GM21423 (cell line): Measurements from ENCODE around the gene USP7.
A peak's percentile ranks its signal among the peaks of the same experiment; 100 is the strongest.

Source experiments
- ATAC-seq: cut with Tn5 transposase; IDR thresholded peaks from one replicate; pipeline ENCODE4 v1.9.1; 2021; ENCODE audit warnings: mild to moderate bottlenecking, moderate library complexity; ENCODE audit not compliant: unreplicated experiment

Gene USP7

DNA sequence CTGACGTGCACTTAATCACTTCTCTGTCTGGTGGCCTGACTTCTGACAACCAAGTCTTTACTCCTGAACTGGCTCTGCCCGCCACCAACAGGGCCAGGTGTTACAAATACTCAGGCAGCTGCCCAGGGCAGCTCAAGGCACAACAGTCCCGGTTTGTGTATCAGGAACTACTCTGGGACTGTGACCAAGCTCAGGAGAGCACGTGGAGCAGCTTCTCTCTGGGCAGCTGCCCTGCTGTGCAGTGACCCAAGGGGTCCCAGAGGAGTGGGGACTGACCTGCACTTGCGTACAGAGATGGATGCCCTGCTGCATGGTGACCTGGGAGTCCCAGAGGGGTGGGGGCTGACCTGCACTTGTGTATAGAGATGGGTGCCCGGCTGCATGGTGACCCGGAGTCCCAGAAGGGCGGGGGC, 59.7 kb downstream of the USP7 start:
- no peak for ATAC-seq

DNA sequence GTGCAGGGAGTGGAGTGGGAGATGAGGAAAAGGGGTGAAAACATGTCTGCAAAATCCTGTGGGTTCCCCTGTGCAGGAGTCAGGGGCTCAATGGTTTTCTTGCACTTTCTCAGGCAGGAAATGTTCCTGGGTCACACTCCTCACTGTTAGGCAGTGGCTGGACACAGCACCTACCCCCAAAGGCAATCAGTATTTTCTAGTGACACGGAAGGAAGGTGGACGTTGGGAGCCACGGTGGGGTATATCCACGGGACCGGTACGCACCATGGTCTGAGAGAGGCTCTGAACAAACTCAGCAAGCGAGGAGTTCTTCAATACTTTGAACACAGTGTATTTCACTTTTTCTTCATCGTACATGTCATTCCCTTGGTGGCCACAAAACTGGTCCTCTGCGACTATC, 60.7 kb downstream of the USP7 start:
- no peak for ATAC-seq

DNA sequence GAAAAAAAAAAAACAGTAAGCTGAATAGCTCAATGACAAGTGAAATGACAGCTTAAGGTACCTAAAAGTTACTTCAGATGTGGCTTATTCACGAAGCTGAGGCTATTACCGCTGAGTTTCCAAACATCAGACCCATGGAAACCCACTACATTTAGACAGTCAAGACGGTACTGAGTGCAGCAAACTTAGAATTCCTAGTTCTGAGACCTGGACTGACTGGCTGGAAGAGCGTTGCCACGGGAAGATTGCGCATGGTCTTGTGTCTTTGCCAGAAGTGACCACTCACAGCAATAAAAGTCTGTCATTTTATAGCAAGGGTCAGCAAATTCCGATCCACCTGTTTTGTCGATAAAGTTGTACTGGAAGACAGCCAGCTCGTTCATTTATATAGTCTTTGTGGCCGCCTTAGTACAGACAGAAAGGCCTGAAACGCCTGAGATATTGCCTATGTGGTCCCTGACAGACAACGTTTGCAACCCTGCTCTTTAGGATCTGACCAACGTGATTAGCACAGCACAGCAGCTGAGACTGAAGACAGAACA, 62.3 kb downstream of the USP7 start:
- ATAC-seq = no peak

DNA sequence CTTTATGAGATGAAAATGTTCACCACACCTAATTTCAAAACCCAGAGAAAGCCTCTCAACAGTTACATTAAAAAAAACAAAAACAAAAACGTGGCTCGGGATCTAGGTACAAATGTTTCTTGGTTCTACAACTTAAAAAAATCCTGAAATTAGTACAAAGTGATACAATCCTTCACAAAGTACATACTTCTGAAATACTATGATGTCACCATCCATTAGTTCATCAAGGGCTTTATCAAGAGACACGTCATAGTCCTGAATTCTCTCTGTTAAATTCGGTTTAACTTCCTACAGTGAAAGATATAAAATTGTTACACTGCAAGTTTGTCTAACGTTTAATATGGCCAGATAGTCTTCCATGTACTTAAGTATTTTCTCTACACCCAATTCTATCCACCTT, 63.4 kb downstream of the USP7 start:
- no peak for ATAC-seq

DNA sequence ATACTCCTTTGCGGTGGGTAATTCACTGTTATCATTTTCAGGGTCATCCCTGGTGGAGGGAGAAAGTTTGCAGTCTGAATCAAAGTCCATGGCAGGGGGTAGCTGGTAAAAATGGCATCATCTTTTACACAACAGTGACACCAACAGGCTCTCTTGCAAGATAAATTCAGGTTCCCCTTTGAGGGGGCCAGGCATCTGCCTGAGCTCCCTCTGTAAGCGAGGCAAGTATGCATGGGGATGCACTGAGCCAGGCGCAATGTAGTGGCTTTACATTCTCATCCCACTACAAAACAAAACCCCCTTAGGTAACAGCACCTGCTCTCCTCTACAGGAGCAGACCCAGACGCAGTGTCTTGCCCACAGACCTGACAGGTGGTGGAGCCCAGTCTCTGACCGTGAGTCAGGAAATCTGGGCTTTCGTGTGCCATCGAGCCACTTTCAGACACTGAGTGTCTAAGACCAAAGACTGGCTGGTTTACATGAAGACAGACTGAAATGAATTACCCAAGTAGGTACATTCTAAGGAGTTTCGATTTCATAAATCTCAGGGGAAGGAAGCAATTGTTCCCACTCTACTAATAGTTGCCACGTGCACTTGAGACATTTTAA, 63.9 kb downstream of the USP7 start:
- ATAC-seq = peak; percentile 46

DNA sequence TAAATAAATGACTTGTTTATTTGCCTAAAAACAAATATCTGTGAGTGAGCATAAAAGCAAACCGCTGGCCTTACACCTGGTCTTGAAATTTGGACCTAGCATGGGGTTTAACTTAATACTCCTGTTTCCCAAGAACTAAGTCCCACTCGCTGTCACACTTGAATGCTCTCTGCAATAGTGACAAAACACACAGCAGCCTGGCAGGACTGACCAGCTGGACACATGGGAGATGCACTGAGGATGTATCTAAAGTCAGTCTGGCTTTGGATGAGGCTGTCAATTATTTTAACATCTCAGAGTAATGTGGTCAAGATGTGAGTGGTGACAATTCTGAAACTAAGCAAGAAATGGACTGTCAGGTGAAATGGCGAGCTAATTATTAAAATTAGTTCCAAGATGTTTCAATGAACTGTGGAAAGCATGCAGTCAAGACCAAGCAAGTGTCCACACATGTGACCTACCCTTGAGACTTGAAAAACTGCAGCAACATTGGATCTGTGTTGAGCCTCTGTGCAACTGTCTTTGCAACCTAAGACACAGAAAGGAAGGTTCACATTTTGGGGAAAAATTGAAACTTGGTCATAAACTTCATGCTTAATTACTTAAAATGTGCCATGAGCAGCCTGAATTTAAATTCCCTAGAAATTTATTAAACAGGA, 64.9 kb downstream of the USP7 start:
- no peak for ATAC-seq

DNA sequence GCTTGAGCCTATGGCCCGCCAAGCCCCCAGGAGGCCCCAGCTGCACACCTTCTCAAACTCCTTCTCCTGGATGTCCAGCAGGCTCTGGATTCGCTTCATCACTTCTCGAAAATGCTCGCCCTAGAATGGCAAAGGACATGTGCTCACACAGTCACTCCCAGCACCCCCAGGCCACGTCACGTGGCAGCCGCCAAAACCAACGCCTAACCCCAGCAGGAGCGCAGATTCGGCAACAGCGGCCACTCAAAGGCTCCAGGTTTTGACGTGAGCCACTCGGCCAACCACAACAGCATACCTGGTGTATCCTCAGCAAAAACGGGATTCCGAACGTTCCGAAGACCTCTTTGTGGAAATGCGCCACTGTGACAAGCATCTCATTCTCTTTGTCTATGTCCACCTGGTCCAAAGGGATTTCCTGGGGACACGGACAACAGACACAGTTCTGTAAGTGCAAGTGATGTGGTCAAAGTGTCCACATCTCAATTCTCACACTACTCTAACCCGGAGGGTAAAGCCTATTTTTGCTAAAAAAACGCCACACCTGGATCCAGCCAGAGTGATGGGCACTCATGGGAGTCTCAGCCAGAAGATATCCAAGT, 68.9 kb downstream of the USP7 start:
- no peak for ATAC-seq

DNA sequence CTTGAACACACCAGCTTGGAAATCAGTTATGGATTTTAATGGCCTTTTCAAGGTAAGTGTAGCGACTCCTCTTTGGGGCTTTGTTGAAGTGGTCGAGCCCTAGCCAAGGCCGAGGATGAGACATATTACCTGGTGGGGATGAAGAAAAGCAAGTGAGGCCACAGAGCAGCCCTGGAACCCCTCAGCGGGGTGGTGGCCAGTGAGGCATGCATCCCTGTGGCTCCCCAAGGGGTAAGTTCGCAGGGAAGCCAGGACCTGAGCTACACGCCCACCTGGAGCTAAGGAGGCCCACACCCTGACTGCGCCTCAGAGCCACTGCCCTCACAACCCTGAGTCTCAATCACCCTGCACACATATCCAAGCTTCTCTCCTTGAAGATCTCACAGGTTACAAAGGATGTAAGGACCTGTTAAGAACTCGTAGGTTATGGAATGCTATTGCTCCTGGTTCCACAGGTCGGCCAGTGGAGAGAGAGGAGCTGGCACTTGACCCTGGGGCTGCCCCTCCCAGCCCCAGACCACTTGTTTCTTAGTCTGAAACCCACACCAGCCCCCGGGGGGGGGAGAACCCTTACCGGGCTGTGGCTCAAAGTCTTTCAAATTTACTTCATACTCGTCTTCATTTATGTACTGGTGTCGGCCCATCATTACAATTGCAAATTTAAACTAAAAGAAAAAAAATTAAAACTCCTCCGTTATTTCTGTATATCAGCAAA, 69.6 kb downstream of the USP7 start:
- no peak for ATAC-seq

DNA sequence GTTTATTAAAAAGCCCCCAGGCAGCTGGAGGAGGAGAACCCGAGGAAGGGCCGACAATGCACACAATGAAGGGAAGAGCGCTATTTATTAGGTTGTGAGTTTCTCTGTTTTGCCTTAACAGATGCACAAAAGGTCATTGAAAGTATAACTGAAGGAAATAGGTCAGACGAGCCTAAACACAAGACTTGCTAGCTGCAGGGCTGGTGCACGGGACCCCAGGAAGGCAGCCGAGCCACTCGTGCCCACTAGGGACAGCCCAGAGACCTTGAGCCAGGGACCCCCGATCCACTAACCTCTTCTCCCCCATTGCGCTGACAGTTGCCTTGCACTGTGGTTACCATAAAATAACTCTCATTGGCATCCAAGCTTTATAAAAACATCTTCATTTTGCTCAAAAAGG, 70.3 kb downstream of the USP7 start:
- ATAC-seq = no peak

DNA sequence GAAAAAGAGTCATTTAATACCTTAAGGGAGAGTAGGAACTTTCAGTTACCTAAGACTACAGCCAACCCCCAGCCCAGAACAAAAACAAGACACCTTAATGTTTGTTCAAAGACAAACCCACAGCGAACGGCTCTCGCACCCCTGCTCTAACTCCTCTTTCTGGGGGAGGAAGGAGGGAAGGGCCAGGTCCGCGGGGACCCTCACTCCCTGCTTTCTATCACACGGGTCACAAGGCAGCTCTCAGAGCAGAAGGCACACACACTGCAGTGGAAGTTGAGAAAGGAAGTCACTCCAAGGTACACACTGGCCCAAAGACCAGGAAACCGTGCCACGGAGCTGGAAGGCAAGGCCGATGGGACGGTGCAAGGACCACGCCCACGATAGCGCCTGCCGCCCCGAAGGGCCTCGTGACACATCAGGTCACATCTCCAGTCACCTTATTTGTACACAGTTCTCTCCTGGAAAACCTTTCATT, 71.6 kb downstream of the USP7 start:
- ATAC-seq = peak; percentile 22

DNA sequence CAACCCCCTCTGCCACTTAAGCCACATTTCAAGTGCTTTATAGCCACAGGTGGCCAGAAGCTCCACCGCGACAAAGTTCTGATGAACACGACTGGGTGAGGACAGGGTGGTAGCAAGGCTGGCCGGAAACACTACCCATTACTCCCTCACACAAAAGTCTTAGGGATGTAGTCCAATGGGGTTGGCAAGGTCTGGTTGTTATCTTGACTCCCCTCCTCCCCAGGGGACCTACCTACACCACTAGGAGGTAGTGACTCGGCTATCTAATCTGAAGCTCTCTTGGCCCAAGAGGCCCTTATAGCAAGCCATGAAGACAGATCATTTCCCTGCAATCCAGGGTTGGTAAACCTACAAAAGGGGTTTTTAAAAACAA, 73.2 kb downstream of the USP7 start:
- ATAC-seq = no peak

DNA sequence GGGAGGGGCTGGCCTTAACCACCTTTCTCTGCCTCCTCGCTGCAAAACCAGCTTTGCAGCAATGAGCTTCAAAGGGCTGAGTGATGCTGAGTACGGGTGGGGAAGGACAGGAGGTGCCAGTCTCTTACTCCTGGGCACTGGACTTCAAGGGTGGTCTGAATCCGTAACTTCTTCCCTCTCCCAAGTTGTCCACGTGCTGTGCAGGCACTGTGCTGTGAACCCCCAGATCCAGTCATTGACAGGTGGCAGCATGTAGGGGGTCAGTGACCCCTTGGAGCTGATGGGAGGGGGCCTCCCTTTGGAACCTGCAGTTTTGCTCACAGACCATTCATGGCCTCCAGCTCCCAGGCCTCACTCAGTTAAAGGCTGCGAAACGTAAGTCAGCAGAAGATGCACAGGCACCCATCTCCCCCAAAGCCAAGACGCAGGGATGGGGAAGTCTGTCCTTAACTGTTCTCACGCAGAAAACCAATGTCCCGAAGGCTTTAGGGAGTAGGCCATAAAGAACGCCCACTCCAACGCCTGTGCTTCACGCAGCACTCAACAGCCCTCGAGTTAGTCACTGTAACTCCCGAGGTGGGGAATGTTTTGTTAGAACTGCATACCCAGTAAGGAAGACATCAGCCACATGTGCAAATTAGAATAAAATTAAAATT, 73.7 kb downstream of the USP7 start:
- ATAC-seq = no peak

DNA sequence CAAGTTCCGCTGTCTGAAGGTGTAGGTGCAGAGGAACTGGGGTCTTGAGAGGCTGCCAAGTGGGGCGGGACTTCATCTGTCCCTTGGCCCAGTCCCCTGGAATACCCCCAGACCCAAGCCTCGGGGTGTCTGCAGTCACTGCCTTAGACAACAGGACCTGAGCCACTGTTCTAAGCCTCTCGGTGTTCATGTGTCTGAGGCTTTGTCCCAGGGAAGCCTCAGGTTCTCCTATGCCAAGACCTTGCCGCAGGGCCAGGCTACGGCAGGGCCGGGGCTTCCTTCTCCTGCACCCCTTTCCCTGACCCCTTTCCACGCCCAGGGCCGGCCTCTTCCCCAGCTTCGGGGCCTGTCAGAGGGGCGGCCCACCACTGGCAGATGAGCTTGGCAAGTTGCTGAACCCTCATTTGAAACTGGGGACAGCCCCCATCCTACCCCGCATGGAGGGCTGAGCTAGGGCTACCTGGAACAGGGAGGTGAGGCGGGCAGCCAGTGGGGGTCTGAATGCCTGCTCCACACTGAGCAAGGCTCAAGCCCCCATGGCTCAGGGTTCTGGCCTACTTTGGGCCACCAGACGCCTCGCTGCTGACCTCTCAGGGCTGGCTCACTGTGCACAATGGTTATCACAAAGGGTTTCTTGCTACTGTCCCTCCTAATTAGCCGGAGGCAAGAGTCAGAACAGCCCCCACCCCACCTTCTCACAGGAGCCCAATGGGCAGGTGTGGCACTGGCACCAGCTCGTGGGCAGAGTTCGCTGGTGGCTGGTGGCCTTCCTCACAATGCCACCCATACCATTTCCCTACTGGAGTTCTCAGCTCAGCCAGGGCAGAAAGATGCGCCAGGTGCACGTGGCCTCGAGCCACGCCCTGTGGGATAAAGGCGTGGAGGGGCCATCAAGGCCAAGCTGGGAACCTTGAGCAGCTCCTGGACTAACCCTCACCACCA, 74.5 kb downstream of the USP7 start:
- no peak for ATAC-seq

DNA sequence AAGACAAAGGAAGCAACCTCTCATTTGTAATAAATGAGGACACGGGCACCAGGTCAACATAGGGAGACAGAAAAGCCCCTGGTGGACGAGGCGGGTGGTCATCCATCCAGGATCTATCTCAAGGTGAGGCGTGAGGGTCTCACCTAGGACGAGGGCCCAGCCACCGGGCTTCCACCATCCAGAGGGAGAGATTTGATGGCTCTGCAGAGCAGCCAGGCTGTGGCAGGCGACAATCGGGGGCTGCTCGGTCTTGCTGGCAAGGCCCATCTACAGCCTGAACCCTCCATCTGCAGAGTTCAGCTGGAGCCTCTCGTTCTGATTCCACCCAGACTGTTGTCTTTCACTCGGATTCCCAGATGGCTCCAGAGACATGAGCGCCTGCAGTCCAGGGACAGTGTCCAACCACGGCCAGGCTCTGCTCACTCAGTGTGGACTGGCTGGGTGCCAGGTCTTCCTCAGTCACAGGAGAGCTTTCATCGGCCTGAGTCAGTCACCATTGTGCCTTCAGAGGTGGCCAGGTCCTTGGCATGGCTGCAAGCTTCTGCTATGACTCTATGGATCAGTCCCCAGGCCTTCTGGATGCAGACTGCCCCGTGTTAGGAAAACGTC, 75.7 kb downstream of the USP7 start:
- ATAC-seq = no peak

DNA sequence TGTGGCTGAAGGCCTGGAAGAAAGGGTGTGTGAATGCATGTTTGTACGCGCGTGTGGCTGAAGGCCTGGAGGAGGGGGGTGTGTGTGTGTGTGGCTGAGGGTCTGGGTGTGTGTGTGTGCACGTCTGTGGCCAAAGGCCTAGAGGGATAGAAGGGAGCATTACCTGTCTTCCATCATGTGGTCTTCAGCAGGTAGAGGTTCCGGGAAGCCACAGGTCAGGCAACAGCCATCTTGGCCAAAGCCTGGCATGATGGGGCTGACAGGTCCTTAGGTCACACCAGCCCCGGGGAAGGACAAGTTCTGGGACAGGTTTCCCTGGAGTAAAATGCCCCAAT, 76.3 kb downstream of the USP7 start:
- ATAC-seq = no peak

DNA sequence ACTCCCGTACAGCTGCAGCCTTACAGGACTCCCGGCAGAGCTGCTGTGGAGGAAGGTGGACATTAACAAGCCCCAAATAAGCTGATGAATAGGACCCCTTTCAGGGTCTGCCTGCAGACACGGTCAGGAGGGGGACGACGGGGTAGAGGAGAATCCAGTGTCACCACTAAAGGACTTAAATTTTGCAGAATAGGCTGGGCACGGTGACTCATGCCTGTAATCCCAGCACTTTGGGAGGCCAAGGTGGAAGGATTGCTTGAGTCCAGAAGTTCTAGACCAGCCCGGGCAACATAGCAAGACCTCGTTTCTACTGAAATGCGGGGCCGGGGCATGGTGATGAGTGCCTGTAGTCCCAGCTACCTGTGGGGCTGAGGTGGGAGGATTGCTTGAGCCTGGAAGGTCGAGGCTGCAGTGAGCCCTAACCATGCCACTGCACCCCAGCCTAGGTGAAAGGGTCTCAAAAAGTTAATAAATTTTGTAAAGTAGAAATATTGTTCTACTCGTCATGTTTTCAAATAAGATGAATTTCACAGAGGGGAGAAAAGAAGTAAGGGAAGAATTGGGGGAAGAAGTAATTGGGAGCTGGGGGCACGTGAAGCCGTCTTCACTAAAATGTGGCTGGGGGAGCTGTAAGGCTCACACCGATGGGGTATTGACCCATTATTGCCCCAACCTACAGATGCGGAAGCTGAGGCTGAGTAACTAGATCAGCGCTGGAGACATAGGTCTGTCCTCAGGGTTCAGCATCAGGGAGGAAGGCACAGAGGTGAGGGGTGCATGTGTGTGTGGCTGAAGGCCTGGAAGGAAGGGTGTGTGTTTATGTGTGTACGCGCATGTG, 76.9 kb downstream of the USP7 start:
- no peak for ATAC-seq

DNA sequence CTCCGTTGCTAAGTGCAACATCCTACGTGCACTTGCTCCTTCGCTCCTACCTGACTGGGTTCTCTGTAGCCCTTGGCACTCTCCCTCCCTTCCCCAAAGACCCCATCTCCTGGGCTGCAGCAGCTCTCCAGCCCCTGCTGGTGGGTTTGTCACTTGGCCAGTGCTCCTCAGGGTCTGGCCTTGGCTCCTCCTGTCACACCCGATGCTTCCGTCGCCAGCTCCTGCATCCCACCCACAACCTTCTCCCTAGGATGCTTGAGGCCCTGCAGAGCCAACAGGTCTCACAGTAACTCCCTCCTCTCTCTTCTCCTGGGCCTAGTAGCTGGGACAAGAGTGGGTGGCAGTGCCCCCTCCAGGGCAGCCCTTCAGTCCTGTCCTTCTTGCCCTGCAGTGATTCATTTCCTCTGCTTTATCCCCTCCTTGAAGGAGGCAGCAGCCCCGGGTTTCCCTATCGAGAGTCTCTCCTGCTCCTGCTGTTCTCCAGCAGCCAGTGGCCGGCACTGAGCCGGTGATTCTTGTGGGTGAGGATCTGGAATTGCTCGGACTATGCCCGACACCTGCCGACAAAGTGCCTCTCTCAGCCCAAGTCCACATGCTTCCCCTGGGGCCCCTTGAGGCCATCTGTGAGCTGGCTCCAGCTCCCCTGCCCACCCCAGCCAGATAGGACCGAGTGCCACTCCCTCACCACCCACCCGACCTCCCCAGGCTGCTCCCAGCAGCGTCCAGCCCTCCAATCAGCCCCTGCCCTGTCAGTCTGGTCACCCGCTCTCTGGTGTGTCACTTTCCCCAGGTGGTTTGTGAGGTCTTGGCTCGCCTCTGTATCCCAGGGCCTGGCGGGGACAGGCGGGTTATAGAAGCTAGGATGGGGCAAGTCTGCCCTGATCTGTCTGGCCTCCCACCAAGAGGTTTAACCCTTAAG, 77.8 kb downstream of the USP7 start:
- no peak for ATAC-seq
